NCI-H2107 (cell line): ENCODE measurements around the gene KCNC1.

Experiments used
- DNase-seq: peaks from one replicate; lab custom pipeline; 2025; lab: John Stamatoyannopoulos, UW

The KCNC1 gene

DNA sequence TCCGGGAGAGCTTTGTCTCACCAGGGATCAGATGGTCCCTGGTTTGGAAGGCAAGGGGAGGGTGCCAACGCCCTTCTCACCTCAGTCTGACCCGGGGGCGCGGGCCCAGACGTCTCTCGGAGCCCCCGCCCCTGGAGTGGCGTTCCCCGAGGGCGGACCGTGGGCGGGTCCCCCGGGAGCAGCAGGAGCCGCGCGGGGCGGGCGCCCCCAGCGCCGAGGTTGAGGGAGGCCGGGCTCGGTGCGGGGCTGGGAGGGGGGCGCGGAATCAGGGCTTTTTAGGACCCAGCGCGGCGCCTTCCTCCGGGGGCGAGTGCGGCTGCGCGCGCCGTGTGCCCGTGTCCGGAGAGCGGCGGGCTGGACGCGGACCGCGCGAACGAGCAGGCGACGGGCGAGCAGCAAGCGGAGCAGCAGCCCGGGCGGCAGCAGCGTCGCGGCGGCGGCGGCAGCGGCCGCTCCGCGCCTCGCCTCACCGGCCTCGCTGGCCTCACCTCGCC, at the start of gene KCNC1:
TSS of gene KCNC1 (plus strand) at position 364 of the 494 bp plus-strand sequence. CDS start 1,222 bp downstream, outside the sequence.
- no peak for DNase-seq

GRCh38 chr11:17686231-17686980, 48.2 kb upstream of the KCNC1 start:
- no peak for DNase-seq

DNA sequence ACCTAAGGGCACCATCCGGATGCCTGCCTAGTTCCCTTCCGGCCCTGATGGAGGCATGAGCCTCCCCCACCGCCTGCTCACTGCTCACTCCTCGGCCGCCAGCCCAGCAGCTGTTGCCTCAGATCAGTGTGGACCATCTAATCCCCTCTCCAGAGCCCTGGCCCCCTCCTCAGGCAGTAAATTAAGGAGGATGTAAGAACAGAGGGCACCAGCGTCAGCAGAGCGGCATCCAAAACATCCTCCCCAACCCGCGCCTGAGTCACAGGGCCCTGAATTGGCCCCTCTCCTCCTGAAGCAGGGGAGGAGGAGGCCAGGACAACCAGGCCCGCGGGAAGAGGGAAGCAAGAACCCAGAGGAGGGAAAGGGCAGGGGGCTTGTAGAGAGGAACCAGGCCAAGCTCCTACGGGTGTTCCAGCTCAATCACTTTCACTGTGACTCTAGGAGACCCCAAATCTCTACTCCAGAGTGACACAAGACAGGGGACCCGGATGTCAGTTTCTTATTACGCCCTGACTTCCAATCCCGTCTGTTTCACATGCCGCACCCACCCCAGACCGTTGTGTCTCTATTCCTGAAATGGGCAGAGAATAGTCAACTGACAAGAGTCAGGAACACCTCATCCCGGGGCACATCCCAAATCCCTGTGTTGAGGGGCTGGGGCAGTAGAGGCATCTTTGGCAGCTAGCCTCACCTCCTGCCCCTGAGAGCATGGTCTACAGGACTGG, 46.5 kb upstream of the KCNC1 start:
- DNase-seq, result no peak

GRCh38 chr11:17691550-17691949, 43.0 kb upstream of the KCNC1 start:
- DNase-seq, result no peak

- no peak for DNase-seq
These were observed 42.6 kb upstream of the KCNC1 start for GRCh38 chr11:17691976-17692375.

GRCh38 chr11:17692931-17693330, 41.6 kb upstream of the KCNC1 start:
- DNase-seq, result no peak

DNA sequence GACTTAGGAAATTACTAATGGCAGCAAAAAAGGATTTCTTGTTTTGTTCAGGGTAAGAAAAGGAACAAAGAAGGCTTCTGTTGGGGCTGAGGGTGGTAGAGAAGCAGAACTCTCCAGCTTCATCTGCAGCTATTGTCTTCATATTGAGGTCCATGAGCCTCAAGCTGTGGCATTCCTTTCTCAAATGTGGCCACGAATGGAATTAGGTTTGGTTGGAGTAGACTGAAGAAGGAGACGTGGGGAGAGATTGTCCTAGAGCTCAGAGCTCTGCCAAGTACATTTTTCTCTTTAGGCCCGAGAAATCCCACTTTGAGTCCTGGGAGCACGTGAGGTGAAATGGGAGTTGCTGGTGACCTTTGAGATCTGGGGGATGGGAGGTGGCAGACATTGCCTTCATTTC, 41.0 kb upstream of the KCNC1 start:
- no peak for DNase-seq

- no peak for DNase-seq
These were observed 40.0 kb upstream of the KCNC1 start for GRCh38 chr11:17694494-17695110.

GRCh38 chr11:17695454-17696441, 38.8 kb upstream of the KCNC1 start:
- no peak for DNase-seq

GRCh38 chr11:17696741-17697140, 37.8 kb upstream of the KCNC1 start:
- DNase-seq, result no peak

DNA sequence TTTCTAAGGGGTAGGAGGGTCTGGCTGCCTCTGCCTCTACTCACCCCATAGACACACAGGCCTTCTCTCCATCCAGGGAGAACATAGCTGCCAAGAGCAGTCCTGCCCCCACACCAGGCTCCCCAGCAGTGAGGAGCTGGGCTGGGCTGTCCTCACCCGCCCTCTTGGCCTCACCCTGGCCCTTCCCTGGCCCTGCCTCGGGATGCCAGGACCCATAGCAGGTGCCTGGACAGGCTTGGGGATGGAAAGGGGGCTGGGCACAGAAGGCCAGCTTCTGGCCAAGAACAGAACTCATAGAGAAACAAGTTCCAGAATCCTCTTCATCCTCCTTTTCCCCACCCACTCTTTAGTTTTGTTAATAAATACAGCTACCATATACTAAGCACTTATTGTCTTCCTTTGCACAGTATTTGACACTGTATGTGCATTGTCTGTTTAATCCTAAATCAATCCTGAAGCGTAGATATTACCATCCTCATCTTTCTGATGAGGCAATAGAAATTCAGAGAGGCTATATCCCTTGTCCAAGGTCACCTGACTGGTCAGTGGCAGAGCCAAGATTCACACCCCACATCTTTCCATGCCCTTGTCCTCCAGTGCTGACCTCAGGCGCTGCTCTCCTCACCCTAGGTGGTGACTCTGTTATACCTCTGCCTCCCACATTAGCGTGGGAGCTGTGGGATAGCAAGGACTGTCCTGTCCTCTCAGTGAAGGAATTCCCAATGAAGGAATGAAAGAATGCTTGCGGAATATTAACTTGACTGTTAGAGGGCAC, 37.2 kb upstream of the KCNC1 start:
- no peak for DNase-seq

DNA sequence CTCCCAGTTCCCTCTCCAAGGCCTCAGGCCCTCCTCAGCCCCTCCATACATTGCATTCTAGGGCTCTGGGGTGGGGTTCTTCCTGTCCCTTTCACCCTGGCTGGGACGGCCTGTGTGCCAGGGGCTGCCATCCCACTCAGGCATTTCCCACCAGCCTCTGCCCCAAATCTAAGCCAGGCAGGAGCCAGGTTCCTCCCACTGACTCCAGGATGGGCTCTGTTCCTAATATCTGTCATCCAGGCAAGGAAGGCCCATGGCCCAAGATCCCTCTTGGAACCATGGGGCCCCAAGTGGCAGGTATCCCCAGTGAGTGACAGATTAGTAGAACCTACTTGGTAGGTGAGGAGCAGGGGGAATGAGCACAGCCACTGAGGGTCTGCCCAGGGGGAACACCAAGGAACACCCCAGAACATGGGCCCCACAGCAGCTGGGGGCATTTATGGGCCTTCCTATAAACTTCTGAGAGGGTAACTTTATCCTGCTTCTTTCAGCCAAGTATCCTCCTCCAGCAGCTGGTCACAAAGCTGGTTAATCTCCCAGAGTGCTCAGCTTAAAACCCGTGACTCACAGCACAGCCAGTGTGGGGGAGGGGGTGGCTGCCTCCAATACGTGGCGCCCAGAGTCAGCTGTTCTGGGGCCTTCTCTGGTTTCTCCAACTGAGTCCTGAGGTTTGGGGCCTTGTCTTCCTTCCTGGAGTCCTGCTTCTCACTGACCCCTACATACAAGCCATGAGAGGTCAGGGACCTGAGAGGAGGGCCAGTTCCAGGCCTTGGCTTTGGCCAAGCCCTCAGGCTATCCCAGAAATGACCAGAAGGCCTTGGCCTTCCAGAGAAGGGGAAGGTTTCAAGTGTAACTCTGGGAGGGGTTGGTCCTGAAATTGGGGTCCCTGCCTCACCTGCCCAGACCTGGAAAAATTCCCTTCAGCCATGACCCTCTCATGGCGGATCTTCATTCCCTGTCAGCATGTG, 35.1 kb upstream of the KCNC1 start:
- DNase-seq, result no peak

GRCh38 chr11:17700991-17701390, 33.6 kb upstream of the KCNC1 start:
- no peak for DNase-seq

DNA sequence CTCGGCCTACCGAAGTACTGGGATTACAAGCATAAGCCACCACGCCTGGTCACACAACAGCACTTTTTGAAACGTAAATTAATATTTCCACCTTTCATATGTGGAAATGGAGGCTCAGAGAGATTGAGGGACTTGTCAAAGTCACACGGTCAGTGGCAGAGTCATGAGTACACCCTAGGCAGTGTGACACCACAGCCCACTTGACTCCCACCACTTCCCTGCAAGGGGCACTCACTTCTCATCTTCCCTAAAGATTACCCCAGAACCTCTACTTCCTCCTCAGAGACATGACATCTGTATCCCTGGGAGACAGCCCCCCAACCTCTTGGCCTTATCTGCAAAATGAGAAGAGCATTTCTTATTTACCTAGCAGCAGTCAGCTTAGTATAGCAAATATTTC, 31.7 kb upstream of the KCNC1 start:
- DNase-seq, result no peak

DNA sequence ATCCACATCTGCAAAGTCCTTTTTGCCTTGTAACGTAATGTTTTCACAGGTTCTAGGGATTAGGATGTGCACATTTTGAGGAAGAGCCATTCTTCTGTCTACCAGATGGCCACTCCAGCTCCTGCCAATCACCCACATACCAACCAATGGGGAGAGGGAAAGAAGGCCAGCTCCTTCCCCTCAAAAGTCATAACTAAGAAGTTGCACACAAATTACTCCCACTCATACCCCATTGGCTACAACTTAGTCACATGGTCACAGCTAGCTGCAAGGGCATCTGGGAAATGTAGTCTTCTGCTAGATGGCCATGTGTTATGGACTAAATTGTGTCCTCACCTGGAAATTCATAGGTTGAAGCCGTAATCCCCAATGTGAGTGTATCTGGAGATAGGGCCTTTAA, 30.6 kb upstream of the KCNC1 start:
- no peak for DNase-seq

GRCh38 chr11:17707830-17708229, 26.8 kb upstream of the KCNC1 start:
- DNase-seq, result no peak

- DNase-seq, result no peak
These were observed 22.7 kb upstream of the KCNC1 start for GRCh38 chr11:17711836-17712235.

DNA sequence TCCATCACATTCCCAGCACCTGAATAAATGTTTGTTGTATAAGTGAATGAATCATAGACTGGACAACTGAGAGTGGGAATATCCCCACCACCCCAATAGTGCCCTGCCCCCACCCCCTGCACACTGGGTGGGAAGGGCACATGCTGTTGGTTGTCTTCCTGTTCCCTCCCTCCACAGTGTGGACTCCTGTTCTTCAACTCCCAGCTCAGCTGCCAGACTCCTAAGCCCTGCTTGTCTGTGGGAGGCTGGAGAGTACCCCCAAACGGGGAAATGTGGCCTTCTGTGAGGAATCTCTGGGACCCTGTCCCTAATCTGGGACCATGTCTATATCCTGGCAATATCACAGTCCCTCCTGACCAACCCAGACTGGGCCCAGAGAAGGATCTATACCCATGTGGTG, 20.7 kb upstream of the KCNC1 start:
- DNase-seq, result no peak

- DNase-seq, result no peak
These were observed 20.2 kb upstream of the KCNC1 start for GRCh38 chr11:17714356-17714854.

GRCh38 chr11:17714870-17715269, 19.7 kb upstream of the KCNC1 start:
- no peak for DNase-seq
